ENCODE data around the gene SMIM21. TPM values are rescaled to one million over a fixed set of nuclear protein-coding genes. Genes with fewer than 3 reads are reported as not detected.

Gene SMIM21
- total and polyA plus RNA-seq, 2 of the 8 experiments (the other 6 are each of a cell fraction or from before 2014, with no cell fraction given), result not detected

GRCh38 chr18:75429975-75430374 is 2.5 kb upstream of the SMIM21 start (continued):
- TF ChIP-seq CHD7 (IDR thresholded peaks at IDR 0.05; ENCODE audit: insufficient replicate concordance, low read length), result no peak
- TF ChIP-seq SP4 (IDR thresholded peaks at IDR 0.05; ENCODE audit: low read length), result no peak
- TF ChIP-seq POLR2A (IDR thresholded peaks at IDR 0.05; ENCODE audit: control extremely low read depth in 1 of 2, low read depth in 2 of 2, low read length in 2 of 2), result no peak
- TF ChIP-seq ASH2L (IDR thresholded peaks at IDR 0.05; ENCODE audit: low read length), result no peak
- TF ChIP-seq TAF7 (optimal IDR thresholded peaks at IDR 0.05; ENCODE audit: borderline replicate concordance, low read depth, low read length), result no peak
- TF ChIP-seq SUZ12 (IDR thresholded peaks at IDR 0.05; ENCODE audit: low read length), result no peak
- no peak for TF ChIP-seq PHF8 (conservative IDR thresholded peaks at IDR 0.05; ENCODE audit: low read depth, low read length)
